ENCODE measurements around the gene GREB1. TPM values are rescaled to one million over a fixed set of nuclear protein-coding genes. Genes with fewer than 3 reads are reported as not detected.

Gene GREB1
- total RNA-seq, 1 experiment from 2014 or later, result 14.7 TPM

GRCh38 chr2:11553661-11554398 lies 20.0 kb downstream of the GREB1 start:
- in situ Hi-C loops (cut with HindIII; ENCODE audit: low sequenced_read_pairs), result no loop called here
- DNase-seq (ENCODE audit: low spot score), result no peak

GRCh38 chr2:11554399-11554716 lies 20.5 kb downstream of the GREB1 start:
- in situ Hi-C loops (cut with HindIII; ENCODE audit: low sequenced_read_pairs), result no loop called here

GRCh38 chr2:11556101-11556806 lies 22.4 kb downstream of the GREB1 start:
- in situ Hi-C loops (cut with HindIII; ENCODE audit: low sequenced_read_pairs), result no loop called here
- DNase-seq (ENCODE audit: low spot score), result no peak

More at GRCh38 chr2:11554399-11554716, 20.5 kb downstream of the GREB1 start:
- no peak for DNase-seq (ENCODE audit: low spot score)

- in situ Hi-C loops (cut with HindIII; ENCODE audit: low sequenced_read_pairs), result no loop called here
- no peak for DNase-seq (ENCODE audit: low spot score)
These were observed 24.5 kb downstream of the GREB1 start for GRCh38 chr2:11558214-11558886.

- in situ Hi-C loops (cut with HindIII; ENCODE audit: low sequenced_read_pairs), result no loop called here
- no peak for DNase-seq (ENCODE audit: low spot score)
These were observed 25.4 kb downstream of the GREB1 start for GRCh38 chr2:11559066-11559785.

- in situ Hi-C loops (cut with HindIII; ENCODE audit: low sequenced_read_pairs), result no loop called here
- DNase-seq (ENCODE audit: low spot score), result no peak
These were observed 25.9 kb downstream of the GREB1 start for GRCh38 chr2:11559786-11560155.

- in situ Hi-C loops (cut with HindIII; ENCODE audit: low sequenced_read_pairs), result no loop called here
- no peak for DNase-seq (ENCODE audit: low spot score)
These were observed 27.0 kb downstream of the GREB1 start for GRCh38 chr2:11560806-11561205.

GRCh38 chr2:11562011-11562410 lies 28.2 kb downstream of the GREB1 start:
- DNase-seq (ENCODE audit: low spot score), result no peak
- in situ Hi-C loops (cut with HindIII; ENCODE audit: low sequenced_read_pairs), result no loop called here

- no peak for DNase-seq (ENCODE audit: low spot score)
- in situ Hi-C loops (cut with HindIII; ENCODE audit: low sequenced_read_pairs), result no loop called here
These were observed 28.6 kb downstream of the GREB1 start for GRCh38 chr2:11562476-11562875.

GRCh38 chr2:11563784-11564666 lies 30.2 kb downstream of the GREB1 start:
- no peak for DNase-seq (ENCODE audit: low spot score)
- in situ Hi-C loops (cut with HindIII; ENCODE audit: low sequenced_read_pairs), result no loop called here

- DNase-seq (ENCODE audit: low spot score), result no peak
- in situ Hi-C loops (cut with HindIII; ENCODE audit: low sequenced_read_pairs), result no loop called here
These were observed 31.1 kb downstream of the GREB1 start for GRCh38 chr2:11564816-11565567.

GRCh38 chr2:11566383-11566782 lies 32.5 kb downstream of the GREB1 start:
- in situ Hi-C loops (cut with HindIII; ENCODE audit: low sequenced_read_pairs), result no loop called here
- no peak for DNase-seq (ENCODE audit: low spot score)

GRCh38 chr2:11567631-11568031 lies 33.8 kb downstream of the GREB1 start:
- in situ Hi-C loops (cut with HindIII; ENCODE audit: low sequenced_read_pairs), result no loop called here
- no peak for DNase-seq (ENCODE audit: low spot score)

- no peak for DNase-seq (ENCODE audit: low spot score)
- in situ Hi-C loops (cut with HindIII; ENCODE audit: low sequenced_read_pairs), result no loop called here
These were observed 34.6 kb downstream of the GREB1 start for GRCh38 chr2:11568436-11568835.

- in situ Hi-C loops (cut with HindIII; ENCODE audit: low sequenced_read_pairs), result no loop called here
- no peak for DNase-seq (ENCODE audit: low spot score)
These were observed 35.8 kb downstream of the GREB1 start for GRCh38 chr2:11569636-11570035.

GRCh38 chr2:11571170-11571569 lies 37.3 kb downstream of the GREB1 start:
- peak; percentile 84 for DNase-seq (ENCODE audit: low spot score)
- in situ Hi-C loops (cut with HindIII; ENCODE audit: low sequenced_read_pairs), result no loop called here

- in situ Hi-C loops (cut with HindIII; ENCODE audit: low sequenced_read_pairs), result no loop called here
- DNase-seq (ENCODE audit: low spot score), result no peak
These were observed 39.2 kb downstream of the GREB1 start for GRCh38 chr2:11572996-11573395.

GRCh38 chr2:11573418-11574175 lies 39.8 kb downstream of the GREB1 start:
- in situ Hi-C loops (cut with HindIII; ENCODE audit: low sequenced_read_pairs), result no loop called here
- no peak for DNase-seq (ENCODE audit: low spot score)

Measured in G401 (cell line).